ENCODE measurements around the gene AKIRIN2. TPM values are rescaled to one million over a fixed set of nuclear protein-coding genes. Genes with fewer than 3 reads are reported as not detected.

AKIRIN2 gene
- total RNA-seq, 2 donors from 2014 or later: 30.2 to 48.3 TPM

GRCh38 chr6:87654122-87654521, 47.9 kb downstream of the AKIRIN2 start:
- Histone ChIP-seq H3K36me3 (no peaks in the 10 kb centered on the region), H3K4me3 (no peak overlapping the region), H3K27ac (no peak overlapping the region), H3K9ac (ENCODE audit: low read depth in 2 of 2, low read length in 2 of 2) (no peak overlapping the region), H3K4me1 (no peaks in the 10 kb centered on the region), H3K27me3 (no peaks in the 10 kb centered on the region), H3K9me3 (no peaks in the 10 kb centered on the region)
- intact Hi-C loops (cut with DNase I): no loop called here
- no peak for TF ChIP-seq CTCF (IDR thresholded peaks at IDR 0.05)
- no peak for DNase-seq

DNA sequence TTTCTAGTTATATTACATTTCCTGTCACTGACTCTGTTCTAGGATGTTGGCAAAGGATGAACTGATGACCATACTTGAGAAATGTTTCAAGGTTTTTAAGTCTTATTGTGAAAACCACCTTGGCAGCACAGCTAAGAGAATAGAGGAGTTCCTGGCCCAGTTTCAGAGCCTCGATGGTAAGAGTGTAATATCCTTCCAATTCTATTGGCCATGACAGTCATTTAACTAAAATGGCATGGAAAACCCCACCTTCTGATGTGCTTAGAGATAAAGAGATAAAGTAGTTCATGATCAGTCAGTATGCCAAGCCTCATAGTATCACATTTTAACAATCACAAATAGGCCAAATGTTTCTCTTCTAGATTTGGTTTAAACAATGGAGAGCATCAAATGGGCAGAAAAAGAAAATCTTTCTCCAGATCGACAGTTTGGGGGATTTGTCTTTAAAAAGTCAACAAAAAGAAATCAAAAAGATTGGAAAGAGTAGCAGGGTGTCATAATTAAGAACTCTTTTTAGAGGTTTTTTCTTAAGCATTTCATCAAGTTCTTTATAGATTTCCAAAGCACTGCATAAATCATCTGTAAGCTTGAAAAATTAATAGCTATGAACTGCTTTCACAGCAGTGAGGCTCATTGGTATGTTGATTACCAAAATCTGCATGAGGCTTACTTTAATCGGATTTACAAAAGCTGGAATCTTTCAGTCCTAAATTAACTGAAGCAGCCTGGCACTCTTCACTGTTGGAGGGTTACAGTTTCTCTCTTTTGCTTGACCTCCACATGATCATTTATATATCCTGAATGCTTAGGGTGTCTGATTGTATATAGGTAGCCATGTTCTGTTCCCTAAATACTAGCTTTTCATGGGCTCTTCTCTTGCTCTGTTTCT, 48.7 kb downstream of the AKIRIN2 start:
- Histone ChIP-seq H3K27me3 (no peaks in the 10 kb centered on the region), H3K9me3 (no peaks in the 10 kb centered on the region), H3K4me3 (no peak overlapping the region), H3K36me3 (no peaks in the 10 kb centered on the region), H3K4me1 (no peaks in the 10 kb centered on the region), H3K9ac (ENCODE audit: low read depth in 2 of 2, low read length in 2 of 2) (no peak overlapping the region), H3K27ac (no peak overlapping the region)
- TF ChIP-seq CTCF (IDR thresholded peaks at IDR 0.05): no peak
- no peak for DNase-seq
- intact Hi-C loops (cut with DNase I): no loop called here

DNA sequence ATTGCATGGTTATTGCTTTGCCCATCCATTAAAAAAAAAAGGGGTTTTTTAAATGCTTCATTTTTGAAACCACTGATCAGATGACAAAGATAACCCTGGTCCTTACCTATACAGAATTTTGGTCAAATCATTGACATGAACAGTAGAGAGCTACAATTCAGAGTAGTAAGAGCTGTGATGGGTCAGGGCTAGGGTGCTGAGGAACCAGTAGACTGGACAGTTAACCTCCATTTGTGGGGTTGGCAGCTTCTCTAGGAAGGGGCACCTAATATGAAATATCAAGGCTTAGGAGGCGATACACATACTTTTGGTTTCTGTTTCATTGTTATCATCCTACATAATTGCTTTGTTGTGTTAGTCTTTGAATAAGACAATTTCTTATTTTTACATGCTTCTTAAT, 57.0 kb downstream of the AKIRIN2 start:
- Histone ChIP-seq H3K36me3 (no peaks in the 10 kb centered on the region), H3K4me1 (no peaks in the 10 kb centered on the region), H3K9me3 (no peaks in the 10 kb centered on the region), H3K4me3 (no peak overlapping the region), H3K27ac (no peak overlapping the region), H3K27me3 (no peaks in the 10 kb centered on the region), H3K9ac (ENCODE audit: low read depth in 2 of 2, low read length in 2 of 2) (no peak overlapping the region)
- no peak for DNase-seq
- intact Hi-C loops (cut with DNase I): no loop called here
- no peak for TF ChIP-seq CTCF (IDR thresholded peaks at IDR 0.05)

GRCh38 chr6:87641065-87641692, 60.9 kb downstream of the AKIRIN2 start:
- TF ChIP-seq CTCF (IDR thresholded peaks at IDR 0.05): no peak
- no peak for DNase-seq
- Histone ChIP-seq H3K27ac (no peak overlapping the region), H3K27me3 (no peaks in the 10 kb centered on the region), H3K9ac (ENCODE audit: low read depth in 2 of 2, low read length in 2 of 2) (no peak overlapping the region), H3K4me3 (no peak overlapping the region), H3K4me1 (no peaks in the 10 kb centered on the region), H3K9me3 (no peaks in the 10 kb centered on the region), H3K36me3 (no peaks in the 10 kb centered on the region)
- intact Hi-C loops (cut with DNase I): no loop called here

DNA sequence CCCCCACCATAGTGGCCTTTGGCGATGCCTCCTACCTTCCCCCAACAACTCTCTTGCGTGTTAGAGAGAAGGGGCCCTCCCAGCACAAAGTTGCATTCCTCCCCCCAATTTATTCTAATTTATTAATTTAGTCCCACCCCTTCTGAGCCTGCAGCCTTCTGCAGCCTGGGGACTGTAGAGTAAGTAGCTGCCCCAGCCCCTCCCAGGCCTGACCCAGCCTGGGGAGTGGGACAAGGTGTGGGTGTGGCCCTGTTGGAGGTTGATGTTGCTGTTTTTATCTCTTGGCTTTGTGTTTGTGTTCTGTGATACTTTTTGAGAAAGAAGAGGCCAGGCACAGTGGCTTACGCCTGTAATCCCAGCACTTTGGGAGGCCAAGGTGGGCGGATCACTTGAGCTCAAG, 62.7 kb downstream of the AKIRIN2 start:
- Histone ChIP-seq H3K27ac (no peak overlapping the region), H3K4me1 (no peaks in the 10 kb centered on the region), H3K4me3 (no peak overlapping the region), H3K9me3 (no peaks in the 10 kb centered on the region), H3K36me3 (no peaks in the 10 kb centered on the region), H3K9ac (ENCODE audit: low read depth in 2 of 2, low read length in 2 of 2) (no peak overlapping the region), H3K27me3 (no peaks in the 10 kb centered on the region)
- intact Hi-C loops (cut with DNase I): no loop called here
- TF ChIP-seq CTCF (IDR thresholded peaks at IDR 0.05): no peak
- no peak for DNase-seq
